ENCODE results near the gene QPCT.
A peak's percentile ranks its signal among the peaks of the same experiment; 100 is the strongest.

QPCT gene

DNA sequence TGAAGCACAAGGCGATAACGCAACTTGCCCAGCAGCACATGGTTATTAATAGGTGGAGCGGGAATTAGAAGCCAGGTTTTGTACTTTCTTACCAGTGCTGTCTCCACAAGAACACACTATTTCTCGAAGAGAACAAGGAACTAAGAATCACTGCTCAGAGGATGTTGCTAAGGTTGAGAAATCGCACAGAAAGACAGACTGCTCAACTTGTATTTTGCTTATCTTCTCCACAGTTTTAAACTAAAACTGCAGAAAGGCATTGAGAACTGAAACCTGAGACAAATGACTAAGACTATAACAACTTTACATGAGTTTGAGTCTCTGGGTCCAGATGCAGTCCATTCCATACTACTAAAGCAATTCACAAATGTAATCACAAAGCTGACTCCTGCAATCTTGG is 26.0 kb upstream of the QPCT start:
- H3K27ac Mint-ChIP-seq = no peak overlapping the region

DNA sequence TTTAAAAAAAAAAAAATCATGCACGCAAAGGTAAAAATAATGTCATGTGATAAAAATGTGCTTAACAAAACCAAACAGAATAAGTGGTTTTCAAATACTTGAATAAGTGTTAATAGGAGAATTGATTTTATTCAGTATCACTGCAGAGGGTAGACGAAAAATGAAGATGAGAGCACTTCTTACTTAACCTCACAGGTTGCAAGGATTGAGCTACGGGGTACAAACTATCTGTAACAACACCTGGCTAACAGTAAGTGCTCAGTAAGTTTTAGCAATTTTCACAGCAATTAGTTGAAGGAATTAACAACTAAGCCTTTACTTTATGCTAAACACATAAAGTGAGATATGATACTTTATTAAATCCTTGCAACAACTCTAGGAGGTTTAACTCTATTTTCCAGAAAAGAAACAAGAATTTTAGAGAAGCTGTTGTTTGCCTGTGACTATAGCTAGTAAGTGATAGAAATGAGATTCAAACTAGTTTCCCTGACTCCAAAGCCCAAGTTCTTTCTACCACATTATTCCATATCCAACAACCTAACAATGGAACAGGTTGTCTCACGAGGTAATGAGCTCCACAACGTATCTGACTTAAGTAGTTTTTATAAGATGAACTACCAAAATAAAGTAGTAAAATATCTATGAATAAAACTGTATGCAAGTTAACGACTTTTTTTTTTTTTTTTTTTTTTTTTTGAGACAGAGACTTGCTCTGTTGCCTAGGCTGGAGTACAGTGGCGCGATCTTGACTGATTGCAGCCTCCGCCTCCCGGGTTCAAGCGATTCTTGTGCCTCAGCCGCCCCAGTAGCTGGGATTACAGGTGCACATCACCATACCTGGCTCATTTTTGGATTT is 24.4 kb upstream of the QPCT start:
- Mint-ChIP-seq H3K4me3 (no peak overlapping the region), H3K27me3 (no peaks in the 10 kb centered on the region), H3K36me3 (ENCODE audit: insufficient read depth) (peaks cover 11% of the 10 kb centered on the region), H3K27ac (no peak overlapping the region), H3K9me3 (no peaks in the 10 kb centered on the region), H3K4me1 (ENCODE audit: low read depth in 2 of 2) (peaks cover 35 to 39% of the 10 kb centered on the region in 2 donors)
- no peak for ATAC-seq (replicated peaks)
- no peak for DNase-seq

More for the DNA sequence above, 26.0 kb upstream of the QPCT start:
- DNase-seq (no peak), ATAC-seq (replicated peaks) (no peak)
- Mint-ChIP-seq H3K27me3 (no peaks in the 10 kb centered on the region), H3K4me3 (no peak overlapping the region), H3K9me3 (no peaks in the 10 kb centered on the region), H3K4me1 (ENCODE audit: low read depth in 2 of 2) (peaks cover 36 to 43% of the 10 kb centered on the region in 2 donors), H3K36me3 (ENCODE audit: insufficient read depth) (peaks cover 10% of the 10 kb centered on the region)

DNA sequence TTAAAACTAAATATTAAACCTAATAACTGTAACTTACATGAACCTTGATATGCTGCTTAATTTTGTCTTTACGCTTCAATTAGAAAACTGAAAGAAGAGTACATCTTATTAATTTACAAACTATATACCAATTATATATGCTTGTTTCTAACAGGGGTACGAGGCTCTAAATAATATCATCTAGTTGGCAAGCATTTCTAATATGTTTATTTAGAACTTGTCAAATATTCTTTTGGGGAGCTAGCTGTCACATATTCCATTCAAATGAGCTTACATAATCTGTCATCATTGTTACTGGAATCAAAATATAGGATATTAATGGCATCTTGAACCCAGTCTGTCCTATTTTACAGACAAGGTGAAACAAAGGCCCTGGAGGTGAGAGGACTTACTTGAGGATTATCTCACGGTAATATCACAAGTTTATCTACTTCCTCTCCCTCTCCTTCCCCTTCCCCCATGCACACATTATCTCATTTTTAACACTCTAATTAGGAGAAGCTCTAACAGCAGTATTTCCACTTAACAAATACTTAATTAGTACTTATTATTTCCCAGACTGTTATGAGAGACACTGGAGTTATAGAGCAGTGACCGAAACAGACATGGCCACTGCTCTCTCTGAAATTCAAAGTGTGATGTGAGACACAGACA is 23.3 kb upstream of the QPCT start:
- no peaks in the 10 kb centered on the region for H3K9me3 Mint-ChIP-seq
- ATAC-seq (replicated peaks) = no peak
- H3K4me3 Mint-ChIP-seq = peak overlapping the region in 1 of 2 donors; percentile 16
- H3K4me1 Mint-ChIP-seq (ENCODE audit: low read depth in 2 of 2) = peaks cover 33 to 40% of the 10 kb centered on the region in 2 donors
- peaks cover 7% of the 10 kb centered on the region for H3K36me3 Mint-ChIP-seq (ENCODE audit: insufficient read depth)
- no peaks in the 10 kb centered on the region for H3K27me3 Mint-ChIP-seq
- H3K27ac Mint-ChIP-seq = no peak overlapping the region
- DNase-seq = no peak

DNA sequence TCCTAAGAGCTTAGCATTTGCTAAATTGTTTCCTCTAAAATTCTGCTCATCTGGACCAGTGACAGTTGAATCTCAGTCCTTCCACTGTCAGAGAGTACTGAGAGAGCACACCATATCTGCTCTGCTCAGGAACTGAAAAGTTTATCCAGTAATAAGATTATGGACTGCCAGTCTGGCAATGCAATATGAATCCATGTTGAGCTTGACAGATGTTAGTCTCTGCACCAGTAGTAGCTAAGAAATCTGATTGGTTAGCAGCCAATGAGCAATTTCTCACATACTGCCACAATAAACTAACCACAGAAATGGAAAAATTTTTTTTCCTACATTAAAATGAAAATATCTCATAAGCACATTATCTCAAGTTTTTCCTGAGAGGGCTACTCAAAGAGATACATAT is 22.1 kb upstream of the QPCT start:
- Mint-ChIP-seq H3K36me3 (ENCODE audit: insufficient read depth) (peaks cover 7% of the 10 kb centered on the region), H3K9me3 (no peaks in the 10 kb centered on the region), H3K4me1 (ENCODE audit: low read depth in 2 of 2) (peaks cover 29 to 34% of the 10 kb centered on the region in 2 donors), H3K4me3 (peak overlapping the region in 1 of 2 donors; percentile 98), H3K27me3 (peaks cover 0 to 8% of the 10 kb centered on the region in 2 donors), H3K27ac (peak overlapping the region in 1 of 2 donors; percentile 97)
- ATAC-seq (replicated peaks) = no peak
- DNase-seq = no peak

DNA sequence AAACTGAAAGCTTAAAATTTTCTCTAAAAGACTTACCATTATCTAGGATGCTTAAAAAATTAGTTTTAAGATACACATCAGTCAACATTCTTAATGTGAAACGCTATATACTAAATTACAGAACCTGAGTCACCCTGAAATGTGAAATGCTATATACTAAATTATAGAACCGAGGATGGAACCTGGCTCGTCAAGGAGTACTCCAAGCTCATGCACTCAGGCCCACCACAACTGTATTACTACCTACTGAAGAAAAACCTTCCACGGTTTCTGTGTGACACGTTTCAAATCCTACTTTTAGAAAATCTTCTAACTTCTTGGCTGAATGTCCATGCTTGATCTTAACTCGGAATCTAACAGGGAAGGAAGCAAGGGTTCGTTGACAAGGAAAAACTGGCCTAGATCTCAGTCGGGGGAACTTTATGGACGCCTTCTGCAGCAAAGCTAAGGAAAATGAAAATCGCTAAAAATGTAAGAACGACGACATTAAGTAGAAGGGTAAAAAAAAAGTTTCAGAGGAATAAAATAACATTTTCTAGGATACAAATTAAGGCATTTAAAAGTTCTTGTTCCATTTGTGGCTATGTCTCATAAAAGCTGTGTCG is 21.2 kb upstream of the QPCT start:
- H3K36me3 Mint-ChIP-seq (ENCODE audit: insufficient read depth) = peaks cover 7% of the 10 kb centered on the region
- peak overlapping the region; percentile 96 to 98 for H3K4me3 Mint-ChIP-seq
- peaks cover 21 to 26% of the 10 kb centered on the region in 2 donors for H3K4me1 Mint-ChIP-seq (ENCODE audit: low read depth in 2 of 2)
- DNase-seq (no peak), ATAC-seq (replicated peaks) (no peak)
- H3K9me3 Mint-ChIP-seq = no peaks in the 10 kb centered on the region
- H3K27me3 Mint-ChIP-seq = peaks cover 0 to 11% of the 10 kb centered on the region in 2 donors
- H3K27ac Mint-ChIP-seq = peak overlapping the region; percentile 97

DNA sequence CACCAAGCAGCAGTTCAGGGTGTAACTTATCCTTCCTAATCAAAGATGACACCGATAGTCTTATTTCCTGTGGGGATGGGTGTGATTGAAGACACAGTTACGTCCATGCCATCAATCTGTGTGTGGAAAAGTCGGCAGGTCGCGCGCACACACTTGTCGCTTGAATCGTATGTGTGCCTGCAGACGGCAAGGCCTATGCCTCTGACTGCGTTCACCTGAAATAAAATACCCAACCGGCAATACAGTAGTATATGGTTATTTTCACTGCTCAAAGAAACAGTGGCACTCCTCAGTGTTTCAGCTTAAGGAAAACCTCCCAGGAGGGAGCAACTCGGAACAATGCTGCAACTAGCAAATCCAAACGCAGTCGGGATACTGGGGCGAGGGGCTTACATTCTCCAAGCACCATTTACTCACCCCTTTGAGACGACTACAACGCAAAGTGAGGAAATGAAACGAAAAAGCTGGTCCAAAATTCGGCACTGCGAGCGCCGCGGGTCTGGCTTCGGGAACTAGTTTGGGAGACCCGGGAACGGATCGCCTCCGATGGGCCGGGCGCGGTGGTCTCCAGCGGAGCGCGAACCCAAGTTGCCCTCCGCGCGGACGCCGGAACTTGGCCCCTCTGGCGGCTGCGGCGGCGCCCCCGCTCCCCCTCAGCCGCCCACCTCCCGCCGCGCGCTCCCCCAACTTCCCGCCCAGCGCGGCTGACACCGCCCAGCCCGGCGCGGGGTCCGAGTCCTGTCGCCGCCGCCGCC is 20.5 kb upstream of the QPCT start:
- Mint-ChIP-seq H3K9me3 (no peaks in the 10 kb centered on the region), H3K4me3 (peak overlapping the region; percentile 96 to 98), H3K27me3 (peaks cover 0 to 11% of the 10 kb centered on the region in 2 donors), H3K4me1 (ENCODE audit: low read depth in 2 of 2) (peaks cover 17 to 24% of the 10 kb centered on the region in 2 donors), H3K27ac (peak overlapping the region; percentile 97), H3K36me3 (ENCODE audit: insufficient read depth) (peaks cover 7% of the 10 kb centered on the region)
- peak; percentile 28 to 43 (median 38) for DNase-seq
- ATAC-seq (replicated peaks) = peak; percentile 45

DNA sequence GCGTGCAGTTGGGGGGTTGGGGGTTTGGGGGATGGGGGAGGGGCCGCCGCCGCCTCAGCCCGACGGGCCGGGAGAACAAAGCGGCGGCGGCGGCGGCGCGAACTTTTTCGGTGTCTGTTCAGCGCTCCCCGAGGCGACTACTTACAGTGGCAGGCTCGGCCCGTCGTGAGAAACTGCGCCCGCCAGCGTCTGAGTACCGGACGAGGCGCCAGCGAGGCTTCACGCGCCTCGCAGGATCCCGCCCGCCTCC is 20.0 kb upstream of the QPCT start:
- ATAC-seq (replicated peaks) (peak; percentile 75), DNase-seq (peak in 2 of 3 experiments; percentile 63 to 64)
- Mint-ChIP-seq H3K36me3 (ENCODE audit: insufficient read depth) (peaks cover 7% of the 10 kb centered on the region), H3K27ac (peak overlapping the region; percentile 97), H3K4me1 (ENCODE audit: low read depth in 2 of 2) (peaks cover 17 to 24% of the 10 kb centered on the region in 2 donors), H3K27me3 (peaks cover 0 to 11% of the 10 kb centered on the region in 2 donors), H3K9me3 (no peaks in the 10 kb centered on the region), H3K4me3 (peak overlapping the region; percentile 96 to 98)

DNA sequence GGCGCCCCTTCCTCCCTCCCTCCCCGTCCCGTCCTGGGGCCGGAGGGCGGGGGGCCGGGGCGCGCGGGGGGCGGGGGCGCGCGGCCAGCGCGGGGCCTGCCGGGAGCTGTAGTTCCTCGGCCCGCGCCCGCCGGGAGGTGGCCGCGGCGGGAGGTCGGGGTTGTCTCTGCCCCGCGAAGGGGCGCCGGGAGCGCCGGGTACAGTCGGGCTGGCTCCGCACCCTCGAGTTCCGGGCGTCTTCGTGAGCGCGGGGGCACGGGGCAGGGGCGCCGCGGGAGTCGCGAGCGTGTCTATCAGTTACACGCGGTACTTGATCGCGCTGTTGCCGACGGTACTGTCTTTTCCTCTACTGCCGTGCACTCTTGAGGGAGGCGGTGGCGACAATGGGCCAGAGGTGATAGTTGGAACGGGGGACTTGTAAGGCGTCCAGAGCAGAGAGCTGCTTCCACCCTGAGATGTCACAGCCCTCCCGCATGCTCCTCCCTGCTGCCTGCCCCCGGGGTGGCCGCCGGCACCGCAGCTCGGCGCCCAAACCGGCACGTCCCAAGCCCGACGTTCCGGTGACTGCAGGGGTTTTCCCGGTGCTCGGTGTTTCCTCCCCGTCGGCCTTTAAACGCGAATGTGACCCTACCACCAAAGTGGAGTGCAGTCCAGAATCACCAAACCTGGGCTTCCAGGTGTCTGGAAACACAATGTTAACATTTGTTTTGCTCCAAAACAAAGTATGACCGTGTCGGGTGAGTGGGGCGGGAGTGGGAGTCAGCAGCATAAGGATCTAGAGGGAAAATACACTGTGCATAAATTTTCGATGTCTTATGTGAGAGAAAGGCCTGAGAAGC is 19.4 kb upstream of the QPCT start, which contains the start of gene PRKD3:
PRKD3 (minus strand) TSS at position 48 of the 839 bp plus-strand sequence. CDS start 8,309 bp downstream, outside the sequence.
- Mint-ChIP-seq H3K4me1 (ENCODE audit: low read depth in 2 of 2) (peaks cover 17 to 21% of the 10 kb centered on the region in 2 donors), H3K27me3 (peaks cover 0 to 11% of the 10 kb centered on the region in 2 donors), H3K27ac (peak within 1 kb of the TSS; percentile 97), H3K4me3 (peak within 1 kb of the TSS; percentile 96 to 98), H3K36me3 (ENCODE audit: insufficient read depth) (peaks cover 7% of the 10 kb centered on the region), H3K9me3 (no peaks in the 10 kb centered on the region)
- ATAC-seq (replicated peaks) (peak; percentile 55), DNase-seq (peak; percentile 32 to 60 (median 48))

DNA sequence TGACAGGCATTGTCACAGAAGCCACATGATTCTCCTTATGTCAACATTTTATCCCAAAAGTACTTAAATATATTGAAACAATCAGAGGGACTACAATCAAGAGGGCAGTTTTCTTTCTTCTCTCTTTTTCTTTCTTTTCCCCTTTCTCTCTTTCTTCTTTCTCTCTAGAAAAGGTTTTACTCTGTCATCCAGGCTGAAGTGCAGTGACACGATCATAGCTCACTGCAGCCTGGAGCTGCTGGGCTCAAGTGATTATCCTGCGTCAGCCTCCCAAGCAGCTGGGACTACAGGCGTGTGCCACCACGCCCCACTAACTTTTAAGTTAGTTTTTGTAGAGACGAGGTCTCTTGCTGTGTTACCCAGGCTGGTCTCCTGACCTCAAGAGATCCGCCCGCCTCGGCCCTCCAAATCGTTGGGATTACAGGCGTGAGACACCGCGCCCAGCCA is 18.8 kb upstream of the QPCT start:
- Mint-ChIP-seq H3K4me1 (ENCODE audit: low read depth in 2 of 2) (peaks cover 17 to 21% of the 10 kb centered on the region in 2 donors), H3K27ac (peak overlapping the region; percentile 97), H3K4me3 (peak overlapping the region; percentile 96 to 98), H3K27me3 (peaks cover 0 to 11% of the 10 kb centered on the region in 2 donors), H3K36me3 (ENCODE audit: insufficient read depth) (peaks cover 3% of the 10 kb centered on the region), H3K9me3 (no peaks in the 10 kb centered on the region)
- DNase-seq (no peak), ATAC-seq (replicated peaks) (no peak)

DNA sequence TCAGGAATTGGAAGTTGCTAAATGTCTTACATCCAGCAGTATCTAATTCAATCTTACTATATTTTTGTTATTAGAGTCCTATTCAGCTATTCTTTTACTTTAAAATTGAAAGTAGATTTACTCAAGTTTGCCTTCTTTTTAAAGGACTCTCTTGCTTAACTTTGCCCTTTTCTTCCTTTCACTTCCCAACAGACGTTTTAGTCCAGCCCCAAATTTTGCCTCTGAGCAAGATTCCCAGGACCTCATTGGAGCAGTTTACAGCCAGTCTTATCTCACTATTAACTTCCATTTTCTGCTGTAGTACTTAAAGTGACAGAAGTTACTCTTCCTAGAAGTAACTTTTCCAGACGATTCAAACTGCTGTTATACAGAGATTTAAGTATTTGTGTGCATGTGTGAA is 18.1 kb upstream of the QPCT start:
- no peak for ATAC-seq (replicated peaks)
- H3K36me3 Mint-ChIP-seq (ENCODE audit: insufficient read depth) = peaks cover 3% of the 10 kb centered on the region
- no peak for DNase-seq
- peaks cover 0 to 11% of the 10 kb centered on the region in 2 donors for H3K27me3 Mint-ChIP-seq
- H3K9me3 Mint-ChIP-seq = no peaks in the 10 kb centered on the region
- H3K27ac Mint-ChIP-seq = no peak overlapping the region
- peaks cover 16 to 21% of the 10 kb centered on the region in 2 donors for H3K4me1 Mint-ChIP-seq (ENCODE audit: low read depth in 2 of 2)
- H3K4me3 Mint-ChIP-seq = no peak overlapping the region

DNA sequence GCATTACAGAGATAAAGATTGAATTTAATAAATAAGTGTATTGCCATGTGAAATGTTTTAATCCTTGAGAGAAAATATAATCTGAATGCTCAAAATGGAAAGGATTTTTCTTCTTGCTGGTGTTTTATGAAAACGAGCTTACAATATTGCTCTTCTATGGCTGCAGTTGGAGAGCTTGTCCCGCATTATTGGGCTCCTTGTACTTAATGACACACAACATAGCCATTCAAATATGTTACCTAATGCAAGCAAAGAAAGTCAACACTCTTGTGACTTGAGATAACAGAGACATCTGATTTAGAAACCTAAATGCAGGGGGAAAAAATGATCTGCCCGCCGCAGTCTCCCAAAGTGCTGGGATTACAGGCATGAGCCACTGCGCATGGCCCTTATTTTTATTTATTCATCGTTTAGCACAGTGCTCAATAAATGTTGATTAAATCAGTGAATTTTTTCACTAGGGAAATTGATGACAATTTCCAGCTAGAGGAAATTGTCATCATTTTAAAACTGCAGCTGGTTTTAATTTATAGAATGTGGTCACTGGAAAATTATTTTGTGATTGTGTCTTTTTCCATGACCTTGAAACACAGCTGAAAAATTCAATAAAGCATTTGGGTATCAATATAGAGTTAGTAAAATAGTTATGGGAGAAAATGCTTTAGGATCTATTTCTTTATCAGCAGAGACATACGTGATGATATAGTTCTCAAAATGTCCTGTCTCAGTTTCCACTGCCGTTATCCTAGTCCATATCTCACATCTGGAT is 17.4 kb upstream of the QPCT start:
- DNase-seq (no peak), ATAC-seq (replicated peaks) (no peak)
- Mint-ChIP-seq H3K27me3 (peaks cover 0 to 11% of the 10 kb centered on the region in 2 donors), H3K27ac (no peak overlapping the region), H3K4me3 (no peak overlapping the region), H3K4me1 (ENCODE audit: low read depth in 2 of 2) (peaks cover 11 to 16% of the 10 kb centered on the region in 2 donors), H3K36me3 (ENCODE audit: insufficient read depth) (peaks cover 3% of the 10 kb centered on the region), H3K9me3 (no peaks in the 10 kb centered on the region)

DNA sequence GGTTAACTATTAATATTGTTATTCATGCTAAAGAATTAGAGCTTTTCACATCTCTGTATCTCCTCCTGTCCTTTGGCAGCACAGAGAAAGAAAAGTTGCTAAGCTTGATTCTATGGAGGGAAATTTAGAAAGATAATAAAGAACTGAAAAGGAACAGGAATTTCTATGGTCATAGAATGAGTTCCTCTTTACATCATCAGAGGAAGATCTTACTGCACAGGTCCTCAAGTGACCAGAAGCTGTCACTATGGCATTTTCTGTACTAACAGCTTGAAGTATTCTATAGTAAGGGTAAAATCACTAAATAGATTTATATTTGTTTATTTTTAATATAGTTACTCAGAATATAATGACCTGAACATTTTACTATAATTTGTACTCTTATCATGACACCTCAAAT is 13.7 kb upstream of the QPCT start:
- H3K27me3 Mint-ChIP-seq = peaks cover 0 to 11% of the 10 kb centered on the region in 2 donors
- H3K36me3 Mint-ChIP-seq (ENCODE audit: insufficient read depth) = no peaks in the 10 kb centered on the region
- no peaks in the 10 kb centered on the region for H3K9me3 Mint-ChIP-seq
- peaks cover under 1 to 1% of the 10 kb centered on the region in 2 donors for H3K4me1 Mint-ChIP-seq (ENCODE audit: low read depth in 2 of 2)
- ATAC-seq (replicated peaks) (no peak), DNase-seq (no peak)
- H3K4me3 Mint-ChIP-seq = no peak overlapping the region
- no peak overlapping the region for H3K27ac Mint-ChIP-seq

Measured in effector memory CD8-positive, alpha-beta T cell (primary cell).